K562 (cell line): ENCODE measurements around the gene HSF5. TPM values are rescaled to one million over a fixed set of nuclear protein-coding genes. Genes with fewer than 3 reads are reported as not detected.

Source experiments
- ATAC-seq: fragments of 200-7000 bp; cut with Tn5 transposase; 3 replicates; pipeline ENCODE4 v1.9.1; 2020; ENCODE audit warnings: moderate library complexity
- BruUV-seq: library from RNA; stranded (reverse); fragments of 400-500 nt; replicated peaks from 2 replicates; lab custom pipeline; 2021; lab: Mats Ljungman, UMichigan
- CTCF ChIA-PET: fragments of 300-600 bp; formaldehyde crosslinking; extraction: SDS; loops from one replicate; lab custom pipeline; 2021; ENCODE audit warnings: low intra/inter-chr PET ratio; lab: Yijun Ruan, JAX
- POLR2A ChIA-PET: fragments of 300-600, 350-650 bp; sonication (Branson Sonifier 250); formaldehyde crosslinking; extraction: SDS; loops from one replicate; lab custom pipeline; 2021; ENCODE audit warnings: antibody characterized with exemption, inconsistent platforms; lab: Yijun Ruan, JAX
- DNase-seq, 4 experiments: peaks; one replicate each; pipeline versions ENCODE4 v3.0.0 to v3.0.0-alpha.2; 2011 to 2018; ENCODE audit warnings: low spot score in 3 of 4, mixed read lengths in 3 of 4; ENCODE audit errors: extremely low read depth in 1 of 4
- FAIRE-seq: peaks from 2 replicates; lab custom pipeline; 2011; peaks lifted over from hg19 to GRCh38; lab: Jason Lieb, UNC
- H2AFZ ChIP-seq: 2 replicates; pipeline ENCODE4 v1.6.0; 2011; ENCODE audit warnings: low read depth, low read length, control low read depth, inconsistent platforms
- H3K27ac ChIP-seq: fragments of 200-600 bp; 3 replicates; pipeline ENCODE4 v1.8.0; 2011; ENCODE audit warnings: low read depth, mild to moderate bottlenecking, control low read depth, inconsistent platforms, low read length, moderate library complexity, mixed read lengths; ENCODE audit errors: extremely low read depth
- H3K27me3 ChIP-seq, 2 experiments: fragments of 300-600 bp in 1 of 2; 2 replicates in 1 of 2; 3 replicates in 1 of 2; pipeline versions ENCODE4 v1.6.0 to v1.8.0; 2011; ENCODE audit warnings: inconsistent platforms in 2 of 2, low read length in 2 of 2, mild to moderate bottlenecking in 1 of 2, mixed read lengths in 1 of 2, moderate library complexity in 1 of 2; ENCODE audit not compliant: control insufficient read depth in 2 of 2, insufficient read depth in 2 of 2
- H3K36me3 ChIP-seq: fragments of 300-600 bp; 3 replicates; pipeline ENCODE4 v1.8.0; 2011; ENCODE audit warnings: mild to moderate bottlenecking, low read length, inconsistent platforms; ENCODE audit not compliant: control insufficient read depth, insufficient read depth
- H3K4me1 ChIP-seq, 2 experiments: fragments of 200-600 bp in 1 of 2; replicated peaks in 1 of 2; 2 replicates in 1 of 2; 3 replicates in 1 of 2; pipeline versions ENCODE4 v1.5.1 to v1.8.0; 2011; ENCODE audit warnings: inconsistent platforms in 2 of 2, low read length in 2 of 2, mild to moderate bottlenecking in 1 of 2, mixed read lengths in 1 of 2, moderate library complexity in 1 of 2; ENCODE audit not compliant: control insufficient read depth in 2 of 2, insufficient read depth in 2 of 2
- H3K4me2 ChIP-seq: 2 replicates; pipeline ENCODE4 v1.6.1; 2011; ENCODE audit warnings: low read length, control low read depth, inconsistent platforms, mixed read lengths; ENCODE audit not compliant: insufficient read depth
- H3K4me3 ChIP-seq: fragments of 200-600 bp; sonication (generic), shearing (Covaris generic); 2 replicates; pipeline ENCODE4 v1.5.1; 2016; ENCODE audit warnings: control low read depth, inconsistent platforms
- H3K79me2 ChIP-seq: fragments of 200-600 bp; 3 replicates; pipeline ENCODE4 v1.8.0; 2011; ENCODE audit warnings: low read length, inconsistent platforms; ENCODE audit not compliant: control insufficient read depth, insufficient read depth
- H3K9ac ChIP-seq, 2 experiments: 2 replicates each; pipeline versions ENCODE4 v1.6.0 to v1.6.1; 2011; ENCODE audit warnings: low read depth in 2 of 2, low read length in 2 of 2, control low read depth in 1 of 2, inconsistent platforms in 1 of 2, mild to moderate bottlenecking in 1 of 2, mixed read lengths in 1 of 2; ENCODE audit not compliant: insufficient read depth in 1 of 2
- H3K9me1 ChIP-seq: one replicate; pipeline ENCODE4 v1.6.0; 2011; ENCODE audit warnings: inconsistent platforms, mild to moderate bottlenecking, low read length, moderate library complexity; ENCODE audit not compliant: control insufficient read depth, insufficient read depth
- H3K9me3 ChIP-seq: replicated peaks from 2 replicates; pipeline ENCODE4 v1.5.1; 2011; ENCODE audit warnings: low read depth, low read length, inconsistent platforms; ENCODE audit not compliant: control insufficient read depth, insufficient read depth
- H4K20me1 ChIP-seq: replicated peaks from 2 replicates; pipeline ENCODE4 v1.6.1; 2011; ENCODE audit warnings: low read length, inconsistent platforms, mixed read lengths; ENCODE audit not compliant: control insufficient read depth, insufficient read depth
- COPS2 ChIP-seq: fragments of 450-650 bp; conservative IDR thresholded peaks from 2 replicates; pipeline ENCODE4 v1.6.1; 2016; ENCODE audit warnings: mild to moderate bottlenecking, moderate library complexity
- HSF4 ChIP-seq: fragments of 250-450 bp; sonication (Bioruptor Pico); IDR thresholded peaks from 2 replicates; pipeline ENCODE4 v2.1.2; 2022; ENCODE audit warnings: mild to moderate bottlenecking, moderate library complexity, borderline replicate concordance
- MED1 ChIP-seq: sonication (generic); formaldehyde crosslinking; IDR thresholded peaks from 2 replicates; pipeline ENCODE4 v1.8.1; 2023; ENCODE audit warnings: missing genetic modification reagents, borderline replicate concordance
- MYC ChIP-seq, 2 experiments: fragments of 250-450 bp in 1 of 2; sonication (Bioruptor Pico) in 1 of 2; IDR thresholded peaks; 2 replicates each; pipeline versions ENCODE4 v1.5.1 to v1.6.1; 2012 to 2021; ENCODE audit warnings: low read depth in 2 of 2, borderline replicate concordance in 1 of 2, improper control_type of control experiment in 1 of 2, low read length in 1 of 2, mild to moderate bottlenecking in 1 of 2, moderate library complexity in 1 of 2
- PPARD ChIP-seq: fragments of 250-450 bp; sonication (Bioruptor Pico); IDR thresholded peaks from 2 replicates; pipeline ENCODE4 v1.8.0; 2022; ENCODE audit warnings: inconsistent platforms, mild to moderate bottlenecking, moderate library complexity
- RBM22 ChIP-seq: fragments of 200-400 bp; formaldehyde crosslinking; IDR thresholded peaks from 2 replicates; pipeline ENCODE4 v1.6.1; 2018; ENCODE audit warnings: low read length, low read depth; ENCODE audit not compliant: poor library complexity, severe bottlenecking
- TEAD1 ChIP-seq, 2 experiments: fragments of 450-650 bp in 1 of 2; sonication (generic) in 1 of 2; formaldehyde crosslinking; IDR thresholded peaks; 2 replicates each; pipeline versions ENCODE4 v1.4.0 to v1.8.0; 2020 to 2022; ENCODE audit warnings: mild to moderate bottlenecking in 2 of 2, missing genetic modification reagents in 1 of 2
- USF2 ChIP-seq: sonication (generic); formaldehyde crosslinking; IDR thresholded peaks from 2 replicates; pipeline ENCODE4 v1.5.0; 2020; ENCODE audit warnings: missing genetic modification reagents
- ZBTB12 ChIP-seq: fragments of 250-450 bp; sonication (Bioruptor Pico); IDR thresholded peaks from 2 replicates; pipeline ENCODE4 v1.4.0; 2020
- ZBTB2 ChIP-seq: fragments of 450-650 bp; IDR thresholded peaks from 2 replicates; pipeline ENCODE4 v1.6.1; 2016; ENCODE audit warnings: antibody characterized with exemption
- ZNF140 ChIP-seq: fragments of 250-450 bp; sonication (Bioruptor Pico); IDR thresholded peaks from 2 replicates; pipeline ENCODE4 v1.8.0; 2021; ENCODE audit warnings: moderate library complexity, mild to moderate bottlenecking, inconsistent platforms
- ZNF324 ChIP-seq: fragments of 250-450 bp; sonication (Bioruptor Pico); IDR thresholded peaks from 2 replicates; pipeline ENCODE4 v1.4.0; 2020; ENCODE audit warnings: mild to moderate bottlenecking
- WGBS: fragments of 100-300 bp; shearing (Covaris generic); methylation state at CpG from one replicate; pipeline ENCODE4 v1.1.6; 2016; ENCODE audit warnings: low coverage, mixed read lengths; ENCODE audit not compliant: insufficient coverage; ENCODE audit errors: missing lambda C conversion rate; 5-methylcytosine and 5-hydroxymethylcytosine counted together
- in situ Hi-C: fragments of 300-500 bp; cut with MboI; formaldehyde crosslinking; loops from 4 replicates; pipeline ENCODE4 v1.15.0; 2018; ENCODE audit warnings: inconsistent platforms, mixed read lengths
- intact Hi-C: fragments of 100-400 bp; cut with micrococcal nuclease; formaldehyde crosslinking; loops from 2 replicates; pipeline ENCODE4 v1.14.2; 2022
- polyA plus RNA-seq, 8 experiments: library from polyadenylated mRNA; depleted of rRNA in 4 of 8; stranded (reverse) in 5 of 8; unstranded in 3 of 8; fragments of >200 nt; fragmentation: Nextera tagmentation in 2 of 8; fragmentation: Illumina TruSeq in 1 of 8; extraction: Ambion mirVana in 2 of 8; extraction: Trizol in 1 of 8; gene quantifications; 2 replicates each; pipeline versions ENCODE4 v1.2.1 to v1.2.3, GENCODE V29; 2011 to 2014; ENCODE audit warnings: inconsistent platforms in 1 of 8, missing spikeins in 1 of 8
- total RNA-seq, 7 experiments: library from RNA; depleted of rRNA in 6 of 7; stranded (reverse); fragments of >200 nt in 6 of 7; fragmentation: Illumina TruSeq in 2 of 7; extraction: Trizol in 2 of 7; gene quantifications; 2 replicates each; pipeline versions ENCODE4 v1.2.1 to v1.2.3, GENCODE V29; 2011 to 2021; ENCODE audit warnings: low replicate concordance in 1 of 7

Gene HSF5
- total and polyA plus RNA-seq, 9 of the 15 experiments (the other 6 are each of a cell fraction or from before 2014, with no cell fraction given) = 0.04 TPM; not detected in 8

- TF ChIP-seq ZBTB2 (no peak), TEAD1 (CRISPR knock-in tag; IDR thresholded peaks at IDR 0.05) (no peak), RBM22 (no peak), MED1 (CRISPR knock-in tag) (no peak), ZNF324 (no peak), HSF4 (no peak)
- TF ChIP-seq, all 486 proteins: peak for 0
Measured at GRCh38 chr17:58400826-58401225, 87.4 kb downstream of the HSF5 start (continued).

- H3K4me3 ChIP-seq = no peak overlapping the region
- H3K79me2 ChIP-seq = no peaks in the 10 kb centered on the region
- H3K27me3 ChIP-seq = no peaks in the 10 kb centered on the region
- TF ChIP-seq MYC (IDR thresholded peaks at IDR 0.05; ENCODE audit: low read depth, low read length) (no peak), MYC (CRISPR knock-in tag; IDR thresholded peaks at IDR 0.05; ENCODE audit: borderline replicate concordance, low read depth) (no peak), COPS2 (no peak), ZBTB12 (CRISPR knock-in tag) (no peak), PPARD (no peak), ZNF140 (CRISPR knock-in tag) (no peak), USF2 (CRISPR knock-in tag) (no peak)
- TF ChIP-seq, all 486 proteins: peak for 0
- Histone ChIP-seq H2AFZ (no peak overlapping the region), H3K9me1 (no peaks in the 10 kb centered on the region), H3K27ac (no peak overlapping the region), H3K9me3 (no peaks in the 10 kb centered on the region), H3K4me1 (peaks cover 0 to 7% of the 10 kb centered on the region in 2 experiments; a peak in 2 of 5 replicates), H4K20me1 (no peaks in the 10 kb centered on the region), H3K36me3 (no peaks in the 10 kb centered on the region), H3K4me2 (no peak overlapping the region), H3K9ac (no peak overlapping the region)
- in situ Hi-C loops = no loop called here
- ChIA-PET CTCF (no interaction called here), POLR2A (interaction anchor here (1.2 kb wide), 2 partner anchors 10 to 11 kb away, joined by 4 read pairs; no protein-coding TSS in a partner anchor)
- BruUV-seq = no TSS peak
- no peak for ATAC-seq
- no peak for DNase-seq
- 76% methylated on average over 3 of the region's 3 CpGs for whole genome bisulfite sequencing
- no peak for FAIRE-seq
- intact Hi-C loops = no loop called here
Measured at GRCh38 chr17:58399974-58400373, 88.2 kb downstream of the HSF5 start.
